Stimulated activated CD4-positive, alpha-beta T cell treated with anti-CD3 and anti-CD28 coated beads, Interleukin-15, amount 100 ng/mL, for 24 hours (primary cell): ENCODE data around the gene FZR1.
A peak's percentile ranks its signal among the peaks of the same experiment; 100 is the strongest.
"Not testable (repeated sequence)": the region's sequence is repeated elsewhere in the genome, so short reads cannot be mapped to it uniquely, and the experiment has no call there.

Experiments
- DNase-seq: peaks from one replicate; pipeline ENCODE4 v3.0.0-alpha.2; 2020

Gene FZR1

GRCh38 chr19:3576696-3577443, 70.8 kb downstream of the FZR1 start:
- no peak for DNase-seq

DNA sequence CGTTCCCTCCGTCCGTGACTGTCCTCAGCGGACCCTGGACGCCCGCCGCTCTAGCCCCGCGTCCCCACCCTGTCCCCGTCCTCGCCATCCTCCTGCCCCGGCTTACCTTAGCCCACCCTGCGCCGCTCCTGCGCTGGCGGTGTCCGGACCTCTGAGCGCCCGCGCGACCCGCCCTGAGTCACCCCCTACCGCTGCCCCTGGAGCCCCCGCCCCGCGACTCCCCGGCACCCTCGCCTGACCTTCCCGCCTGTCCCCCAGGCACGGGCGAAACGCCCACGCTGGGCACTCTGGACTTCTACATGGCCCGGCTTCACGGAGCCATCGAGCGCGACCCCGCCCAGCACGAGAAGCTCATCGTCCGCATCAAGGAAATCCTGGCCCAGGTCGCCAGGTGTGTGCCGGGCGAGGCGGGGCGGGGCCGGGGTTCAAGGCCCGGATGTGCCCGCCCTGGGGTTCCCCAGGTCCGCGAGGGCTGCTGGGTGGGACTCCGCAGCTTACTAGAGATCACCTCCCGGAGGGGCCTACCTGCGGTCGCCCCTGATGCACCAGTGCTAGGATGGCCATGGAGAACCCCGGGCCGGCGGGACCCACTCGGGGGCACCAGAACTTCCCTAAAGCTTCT, 71.7 kb downstream of the FZR1 start:
- DNase-seq: no peak

GRCh38 chr19:3578390-3578789, 72.3 kb downstream of the FZR1 start:
- no peak for DNase-seq

GRCh38 chr19:3580156-3580934, 74.2 kb downstream of the FZR1 start:
- DNase-seq: no peak

- not testable (repeated sequence) for DNase-seq
Observed at GRCh38 chr19:3581792-3582191, 75.7 kb downstream of the FZR1 start.

DNA sequence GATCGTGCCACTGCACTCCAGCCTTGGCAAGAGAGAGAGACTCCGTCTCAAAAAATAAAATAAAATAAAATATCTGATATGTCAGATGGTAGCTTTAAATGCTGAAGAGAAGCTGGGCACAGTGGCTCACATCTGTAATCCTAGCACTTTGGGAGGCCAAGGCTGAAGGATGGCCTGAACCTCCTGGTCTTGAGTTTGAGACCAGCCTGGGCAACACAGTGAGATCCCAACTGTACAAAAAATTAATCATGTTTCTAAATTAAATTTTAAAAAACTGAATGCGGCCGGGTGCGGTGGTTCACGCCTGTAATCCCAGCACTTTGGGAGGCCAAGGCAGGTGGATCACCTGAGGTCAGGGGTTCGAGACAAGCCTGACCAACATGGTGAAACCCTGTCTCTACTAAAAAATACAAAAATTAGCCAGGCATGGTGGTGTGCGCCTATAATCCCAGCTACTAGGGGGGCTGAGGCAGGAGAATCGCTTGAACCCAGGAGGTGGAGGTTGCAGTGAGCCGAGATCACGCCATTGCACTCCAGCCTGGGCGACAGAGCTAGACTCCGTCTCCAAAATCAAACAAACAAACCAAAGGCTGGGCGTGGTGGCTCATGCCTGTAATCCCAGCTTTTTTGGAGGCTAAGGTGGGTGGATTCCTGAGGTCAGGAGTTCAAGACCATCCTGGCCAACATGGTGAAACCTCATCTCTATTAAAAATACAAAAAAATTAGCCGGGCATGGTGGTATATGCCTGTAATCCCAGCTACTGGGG, 78.1 kb downstream of the FZR1 start:
- DNase-seq: not testable (repeated sequence)

GRCh38 chr19:3585301-3586126, 79.4 kb downstream of the FZR1 start, which contains the start of gene GIPC3:
Gene GIPC3, plus strand, starts transcription at chr19:3585478. Its CDS starts 120 bp downstream, at chr19:3585598.
- peak; percentile 29 for DNase-seq

DNA sequence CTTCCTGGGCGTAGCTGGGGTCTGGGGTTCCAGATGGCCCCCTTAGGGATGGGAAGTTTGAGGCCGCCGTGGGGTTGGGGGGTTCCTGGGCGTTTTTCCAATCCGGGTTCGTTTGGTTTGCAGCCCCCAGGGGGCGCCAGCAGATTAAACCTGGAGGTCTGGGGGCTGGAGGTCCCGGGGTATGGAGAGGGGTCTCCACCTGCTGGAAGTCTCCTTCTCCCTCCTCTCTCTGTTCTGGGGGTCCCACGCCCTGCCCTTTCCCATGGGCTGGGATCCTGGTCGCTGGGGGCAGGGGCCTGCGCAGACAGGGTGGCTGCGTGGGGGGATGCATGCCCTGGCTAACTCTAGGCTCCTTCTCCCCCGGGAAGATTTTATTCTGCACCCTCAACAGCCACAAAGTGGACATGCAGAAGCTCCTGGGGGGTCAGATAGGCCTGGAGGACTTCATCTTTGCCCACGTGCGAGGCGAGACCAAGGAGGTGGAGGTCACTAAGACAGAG, 80.1 kb downstream of the FZR1 start:
- peak; percentile 54 for DNase-seq

GRCh38 chr19:3586707-3587346, 80.7 kb downstream of the FZR1 start:
- DNase-seq: no peak
